Suprapubic skin (tissue), 4 donors: Measurements from ENCODE around the gene FUT9.

Experiments used
- CTCF ChIP-seq, 2 donors: fragments of 200-600 bp in 1 of 2; fragments of 450-650 bp in 1 of 2; sonication (generic) in 1 of 2; IDR thresholded peaks; one replicate each; pipeline ENCODE4 v1.5.1; 2016 to 2019; ENCODE audit warnings: antibody characterized with exemption in 2 of 2, mild to moderate bottlenecking in 1 of 2, moderate library complexity in 1 of 2
- POLR2A ChIP-seq, 2 donors: fragments of 450-650 bp; IDR thresholded peaks; one replicate each; pipeline ENCODE4 v1.6.1; 2017; ENCODE audit warnings: antibody characterized with exemption in 2 of 2, mild to moderate bottlenecking in 2 of 2, moderate library complexity in 2 of 2
- POLR2AphosphoS5 ChIP-seq, 3 donors: sonication (generic); formaldehyde crosslinking; IDR thresholded peaks; one replicate each; pipeline ENCODE4 v1.6.1; 2017; ENCODE audit warnings: antibody characterized with exemption in 3 of 3

GRCh38 chr6:96257751-96258150, 242.0 kb downstream of the FUT9 start:
- TF ChIP-seq CTCF (IDR thresholded peaks at IDR 0.05) (no peak), POLR2AphosphoS5 (IDR thresholded peaks at IDR 0.05) (no peak), POLR2A (IDR thresholded peaks at IDR 0.05) (no peak)
